Omental fat pad (tissue), 4 donors: ENCODE data around the gene GRPEL2. TPM values are rescaled to one million over a fixed set of nuclear protein-coding genes. Genes with fewer than 3 reads are reported as not detected.

Experiments
- ATAC-seq: fragments of 150-250 bp; one replicate; pipeline ENCODE4 v1.9.1; 2016; ENCODE audit warnings: mild to moderate bottlenecking, moderate library complexity; ENCODE audit not compliant: low FRiP score
- DNase-seq: peaks from one replicate; pipeline ENCODE4 v3.0.0-alpha.2; 2019; ENCODE audit warnings: low spot score
- CTCF ChIP-seq, 3 donors: fragments of 450-650 bp; IDR thresholded peaks; one replicate each; pipeline ENCODE4 v1.5.1; 2016 to 2017; ENCODE audit warnings: antibody characterized with exemption in 3 of 3, mild to moderate bottlenecking in 3 of 3, moderate library complexity in 2 of 3
- total RNA-seq, 4 donors: library from RNA; depleted of rRNA; stranded (reverse); fragments of >200 nt; gene quantifications; one replicate each; pipeline ENCODE4 v1.1.0, GENCODE V29; 2016

The GRPEL2 gene
- total RNA-seq, 4 donors from 2014 or later, result 10.9 to 18.4 (median 15.9) TPM

- DNase-seq, result no peak
- no peak for ATAC-seq
- TF ChIP-seq CTCF (IDR thresholded peaks at IDR 0.05), result no peak
Observed at GRCh38 chr5:149301049-149301743, 44.1 kb upstream of the GRPEL2 start.

GRCh38 chr5:149301744-149302380, 43.4 kb upstream of the GRPEL2 start:
- ATAC-seq, result no peak

DNA sequence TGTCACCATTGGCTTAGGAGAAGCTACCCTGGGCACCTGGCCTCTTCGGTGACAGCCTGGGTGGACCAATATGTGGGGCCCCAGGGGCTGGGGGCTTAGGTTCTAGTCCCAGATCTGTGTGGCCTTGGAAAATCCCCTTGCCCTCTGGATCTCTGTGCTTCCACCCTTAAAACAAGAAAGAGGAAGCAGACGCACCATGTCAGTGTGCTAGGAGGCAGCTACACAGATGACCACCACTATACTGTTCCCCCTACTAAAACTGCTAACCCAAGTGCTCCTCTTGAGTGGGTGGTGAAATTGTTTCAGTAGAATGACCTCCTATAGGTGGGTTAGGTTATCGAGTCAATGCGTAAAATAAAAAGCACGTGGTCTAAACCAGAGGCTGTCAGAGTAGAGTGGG, 42.7 kb upstream of the GRPEL2 start:
- TF ChIP-seq CTCF (IDR thresholded peaks at IDR 0.05), result no peak
- ATAC-seq, result no peak
- DNase-seq, result no peak

More at GRCh38 chr5:149301744-149302380, 43.4 kb upstream of the GRPEL2 start:
- DNase-seq, result no peak
- TF ChIP-seq CTCF (IDR thresholded peaks at IDR 0.05), result no peak

DNA sequence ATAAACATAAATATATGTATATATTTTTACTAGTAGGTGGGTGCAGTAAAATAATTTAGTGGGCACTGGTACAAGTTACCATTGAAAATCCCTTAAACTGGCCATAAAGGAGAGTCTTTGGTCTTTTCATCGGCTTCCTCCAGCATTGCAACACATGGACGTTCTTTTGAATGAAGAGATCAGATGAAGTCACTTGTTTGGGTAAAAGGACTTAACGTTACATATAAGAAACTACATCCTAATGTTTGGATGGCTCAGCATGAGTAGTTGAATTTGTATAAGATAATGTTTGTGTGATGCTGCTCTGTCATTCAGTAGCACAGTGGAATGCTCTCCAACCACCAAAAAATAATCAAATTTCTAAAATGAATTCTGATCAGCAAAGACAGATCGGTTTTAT, 42.1 kb upstream of the GRPEL2 start:
- no peak for ATAC-seq
- TF ChIP-seq CTCF (IDR thresholded peaks at IDR 0.05), result no peak
- DNase-seq, result no peak

DNA sequence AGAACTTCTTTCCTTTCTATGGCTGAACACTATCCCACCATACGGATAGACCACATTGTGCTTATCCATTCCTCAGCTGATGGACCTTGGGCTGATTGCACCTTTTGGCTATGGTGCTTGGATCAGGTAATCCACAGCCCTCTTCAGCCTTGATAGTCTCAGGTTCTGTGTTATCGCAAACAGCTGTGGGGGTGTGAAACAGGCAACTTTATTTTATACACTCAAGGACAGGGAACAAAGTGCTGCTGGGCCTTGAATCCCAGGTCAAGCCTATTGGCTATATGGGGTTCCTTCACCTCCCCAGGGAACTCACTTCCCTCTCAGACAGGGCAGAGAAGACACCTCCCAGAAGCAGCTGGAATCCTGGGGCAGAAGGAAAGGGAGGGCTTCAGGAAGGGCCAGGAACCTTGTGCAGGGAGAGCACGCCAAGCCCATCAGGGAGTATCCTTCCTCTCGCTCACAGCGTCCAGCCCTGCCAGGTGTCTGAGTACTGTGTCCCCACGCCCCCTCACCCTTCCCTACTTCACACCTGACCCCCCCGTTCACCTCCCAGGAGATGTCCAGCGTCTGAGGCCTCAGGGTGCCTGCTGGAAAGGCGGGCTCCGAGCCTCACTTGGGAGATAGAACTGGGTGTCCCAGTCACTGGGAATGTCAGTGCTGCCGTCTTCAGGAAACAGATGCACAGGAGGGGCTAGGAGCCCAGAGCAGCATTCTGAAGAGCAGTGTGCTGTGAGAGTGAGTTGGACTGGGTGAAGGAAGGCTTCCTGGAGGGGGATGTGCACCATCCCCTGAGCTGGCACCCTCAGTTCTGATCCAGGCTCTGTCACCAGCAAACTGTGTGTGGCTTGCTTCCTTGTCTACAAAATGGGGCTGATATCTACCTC, 40.9 kb upstream of the GRPEL2 start:
- no peak for DNase-seq
- no peak for TF ChIP-seq CTCF (IDR thresholded peaks at IDR 0.05)
- peak; percentile 12 for ATAC-seq

DNA sequence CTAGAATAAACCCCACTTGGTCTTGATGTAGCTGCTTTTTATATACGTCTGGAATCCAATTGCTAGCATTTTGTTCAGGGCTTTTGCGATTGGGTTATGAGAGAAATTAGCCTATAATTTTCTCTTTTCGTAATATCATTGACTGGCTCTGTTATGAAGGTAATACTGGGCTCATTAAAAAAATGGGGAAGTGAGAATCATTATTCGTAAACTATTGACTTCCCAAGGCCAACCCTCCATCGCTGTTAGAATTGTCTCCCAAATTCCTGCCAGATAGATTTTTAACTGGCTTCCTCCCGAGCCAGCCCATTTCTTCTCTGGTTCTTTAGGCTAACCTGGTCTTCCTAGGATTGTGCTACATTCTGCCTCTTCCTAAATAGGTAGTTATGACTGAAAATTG, 35.9 kb upstream of the GRPEL2 start:
- no peak for TF ChIP-seq CTCF (IDR thresholded peaks at IDR 0.05)
- no peak for DNase-seq
- no peak for ATAC-seq
